H9 (cell line): Measurements from ENCODE around the gene SP140L. TPM values are rescaled to one million over a fixed set of nuclear protein-coding genes. Genes with fewer than 3 reads are reported as not detected.
"Not testable (repeated sequence)": the region's sequence is repeated elsewhere in the genome, so short reads cannot be mapped to it uniquely, and the experiment has no call there.

Experiments
- DNase-seq: peaks from one replicate; pipeline ENCODE4 v3.0.0-alpha.2; 2017
- H2AFZ ChIP-seq: one replicate; pipeline ENCODE4 v1.6.1; 2013; ENCODE audit warnings: mild to moderate bottlenecking, low read length, control low read depth, moderate library complexity
- H2AK5ac ChIP-seq: 2 replicates; pipeline ENCODE4 v1.6.1; 2013; ENCODE audit warnings: low read length, control low read depth, mixed read lengths; ENCODE audit not compliant: insufficient read length
- H2BK120ac ChIP-seq: one replicate; pipeline ENCODE4 v1.6.1; 2013; ENCODE audit warnings: low read depth, mild to moderate bottlenecking, low read length, control low read depth, inconsistent platforms; ENCODE audit not compliant: poor library complexity, severe bottlenecking
- H2BK12ac ChIP-seq: 2 replicates; pipeline ENCODE4 v1.6.1; 2013; ENCODE audit warnings: low read length, control low read depth, mixed read lengths, low read depth; ENCODE audit not compliant: insufficient read length
- H2BK15ac ChIP-seq: 2 replicates; pipeline ENCODE4 v1.6.1; 2013; ENCODE audit warnings: low read depth, low read length, control low read depth
- H2BK20ac ChIP-seq: one replicate; pipeline ENCODE4 v1.6.1; 2013; ENCODE audit warnings: low read depth, mild to moderate bottlenecking, low read length, control low read depth, inconsistent platforms; ENCODE audit not compliant: poor library complexity, severe bottlenecking
- H2BK5ac ChIP-seq: 2 replicates; pipeline ENCODE4 v1.6.1; 2013; ENCODE audit warnings: low read length, control low read depth, mixed read lengths; ENCODE audit not compliant: insufficient read length
- H3K14ac ChIP-seq: 2 replicates; pipeline ENCODE4 v1.6.1; 2013; ENCODE audit warnings: low read length, control low read depth; ENCODE audit not compliant: insufficient read depth
- H3K18ac ChIP-seq: 2 replicates; pipeline ENCODE4 v1.6.1; 2013; ENCODE audit warnings: low read depth, mild to moderate bottlenecking, mixed read lengths, low read length, control low read depth; ENCODE audit not compliant: insufficient read length
- H3K23ac ChIP-seq: 2 replicates; pipeline ENCODE4 v1.6.1; 2013; ENCODE audit warnings: low read length, control low read depth, mixed read lengths, low read depth; ENCODE audit not compliant: insufficient read length
- H3K23me2 ChIP-seq: 2 replicates; pipeline ENCODE4 v1.6.1; 2013; ENCODE audit warnings: low read depth, mild to moderate bottlenecking, mixed read lengths, low read length, control low read depth; ENCODE audit not compliant: insufficient read length, poor library complexity, severe bottlenecking
- H3K27ac ChIP-seq: 2 replicates; pipeline ENCODE4 v1.5.1; 2013; ENCODE audit warnings: low read length, control low read depth, mixed read lengths, low read depth; ENCODE audit not compliant: insufficient read length
- H3K27me3 ChIP-seq: 2 replicates; pipeline ENCODE4 v1.6.1; 2013; ENCODE audit warnings: low read length, control low read depth, inconsistent platforms; ENCODE audit not compliant: insufficient read depth
- H3K4ac ChIP-seq: 2 replicates; pipeline ENCODE4 v1.6.1; 2013; ENCODE audit warnings: low read depth, mild to moderate bottlenecking, control low read depth, inconsistent platforms, low read length, moderate library complexity
- H3K4me1 ChIP-seq: 2 replicates; pipeline ENCODE4 v1.6.1; 2013; ENCODE audit warnings: low read length, control low read depth, inconsistent platforms; ENCODE audit not compliant: insufficient read depth
- H3K4me2 ChIP-seq: 2 replicates; pipeline ENCODE4 v1.6.1; 2013; ENCODE audit warnings: low read length, control low read depth, mixed read lengths; ENCODE audit not compliant: insufficient read length, insufficient read depth
- H3K56ac ChIP-seq: 2 replicates; pipeline ENCODE4 v1.6.1; 2013; ENCODE audit warnings: low read depth, mild to moderate bottlenecking, mixed read lengths, low read length, control low read depth; ENCODE audit not compliant: insufficient read length
- H3K79me1 ChIP-seq: 2 replicates; pipeline ENCODE4 v1.6.1; 2013; ENCODE audit warnings: low read depth, mild to moderate bottlenecking, moderate library complexity, low read length, control low read depth, inconsistent platforms; ENCODE audit not compliant: insufficient read depth, poor library complexity, severe bottlenecking
- H3K79me2 ChIP-seq: 2 replicates; pipeline ENCODE4 v1.6.1; 2013; ENCODE audit warnings: low read length, control low read depth, inconsistent platforms; ENCODE audit not compliant: insufficient read depth
- H3K9ac ChIP-seq: 2 replicates; pipeline ENCODE4 v1.6.1; 2013; ENCODE audit warnings: low read length, control low read depth, mixed read lengths; ENCODE audit not compliant: insufficient read length; ENCODE audit errors: extremely low read depth
- H3K9me3 ChIP-seq: one replicate; pipeline ENCODE4 v1.6.1; 2013; ENCODE audit warnings: low read depth, low read length, inconsistent platforms; ENCODE audit not compliant: control insufficient read depth
- H3T11ph ChIP-seq: one replicate; pipeline ENCODE4 v1.6.1; 2013; ENCODE audit warnings: mild to moderate bottlenecking, low read length, control low read depth, inconsistent platforms
- H4K20me1 ChIP-seq: one replicate; pipeline ENCODE4 v1.6.1; 2013; ENCODE audit not compliant: control insufficient read depth, insufficient read length, insufficient read depth
- H4K5ac ChIP-seq: 2 replicates; pipeline ENCODE4 v1.6.1; 2013; ENCODE audit warnings: low read depth, mild to moderate bottlenecking, mixed read lengths, low read length, control low read depth; ENCODE audit not compliant: insufficient read length
- H4K8ac ChIP-seq: replicated peaks from 2 replicates; pipeline ENCODE4 v1.6.1; 2013; ENCODE audit warnings: low read length, control low read depth, mixed read lengths, low read depth; ENCODE audit not compliant: insufficient read length
- H4K91ac ChIP-seq: 2 replicates; pipeline ENCODE4 v1.6.1; 2013; ENCODE audit warnings: low read depth, mild to moderate bottlenecking, moderate library complexity, mixed read lengths, low read length, control low read depth; ENCODE audit not compliant: insufficient read length
- H3K27ac Mint-ChIP-seq, 3 experiments: 2 replicates in 2 of 3; 3 replicates in 1 of 3; pipeline ENCODE4 v1.8.0; 2020 to 2021; ENCODE audit warnings: mixed read lengths in 3 of 3, mild to moderate bottlenecking in 1 of 3, moderate library complexity in 1 of 3
- H3K27me3 Mint-ChIP-seq: 2 replicates; pipeline ENCODE4 v1.8.0; 2021; ENCODE audit warnings: low read depth, mild to moderate bottlenecking, moderate library complexity, mixed read lengths
- H3K36me3 Mint-ChIP-seq, 3 experiments: 2 replicates in 2 of 3; 3 replicates in 1 of 3; pipeline ENCODE4 v1.8.0; 2020 to 2021; ENCODE audit warnings: low read depth in 3 of 3, mixed read lengths in 3 of 3; ENCODE audit not compliant: insufficient read depth in 1 of 3
- H3K4me1 Mint-ChIP-seq, 2 experiments: 2 replicates each; pipeline ENCODE4 v1.8.0; 2020; ENCODE audit warnings: mixed read lengths in 2 of 2
- H3K4me3 Mint-ChIP-seq, 2 experiments: 2 replicates in 1 of 2; 3 replicates in 1 of 2; pipeline ENCODE4 v1.8.0; 2020 to 2021; ENCODE audit warnings: mild to moderate bottlenecking in 2 of 2, mixed read lengths in 2 of 2, moderate library complexity in 1 of 2
- H3K9me3 Mint-ChIP-seq, 2 experiments: 2 replicates in 1 of 2; 3 replicates in 1 of 2; pipeline ENCODE4 v1.8.0; 2020; ENCODE audit warnings: mild to moderate bottlenecking in 2 of 2, mixed read lengths in 2 of 2, moderate library complexity in 1 of 2
- WGBS: extraction: QIAGEN DNeasy Blood & Tissue Kit; methylation state at CpG from one replicate; pipeline ENCODE4 v1.1.7; 2013; ENCODE audit warnings: missing lambda C conversion rate, low lambda C conversion rate, mixed read lengths; ENCODE audit not compliant: insufficient read length; ENCODE audit errors: extremely low coverage; 5-methylcytosine and 5-hydroxymethylcytosine counted together
- total RNA-seq: library from RNA; stranded (reverse); gene quantifications from 2 replicates; pipeline ENCODE4 v1.2.1, GENCODE V29; 2021

The SP140L gene
- total RNA-seq, 1 experiment from 2014 or later: 1.3 TPM

GRCh38 chr2:230343041-230343624 is 16.1 kb downstream of the SP140L start:
- H3K79me1 ChIP-seq, H3K4me1 Mint-ChIP-seq, H2BK5ac ChIP-seq, H4K8ac ChIP-seq, H3K27me3 ChIP-seq, H2BK15ac ChIP-seq, H3K27me3 Mint-ChIP-seq, H3K27ac ChIP-seq, H2BK12ac ChIP-seq, H3K56ac ChIP-seq, H3K14ac ChIP-seq, H3T11ph ChIP-seq, H2AK5ac ChIP-seq, H3K9ac ChIP-seq, H2BK20ac ChIP-seq, H2BK120ac ChIP-seq, H4K5ac ChIP-seq, H3K27ac Mint-ChIP-seq, H4K91ac ChIP-seq, H3K79me2 ChIP-seq, H3K4me2 ChIP-seq, H3K18ac ChIP-seq, H3K23ac ChIP-seq, H3K4ac ChIP-seq, H2AFZ ChIP-seq, DNase-seq, H3K9me3 ChIP-seq, H3K23me2 ChIP-seq, H3K4me3 Mint-ChIP-seq, H4K20me1 ChIP-seq, H3K4me1 ChIP-seq: not testable (repeated sequence)
- H3K9me3 Mint-ChIP-seq: peaks cover 10 to 15% of the 10 kb centered on the region in 2 experiments
- peaks cover 3 to 17% (median 4%) of the 10 kb centered on the region in 3 experiments; a peak in 5 of 7 replicates for H3K36me3 Mint-ChIP-seq
- WGBS: no CpG with 5 or more reads among the region's 2 CpGs
